H9 (cell line): ENCODE data around the gene DUS2. TPM values are rescaled to one million over a fixed set of nuclear protein-coding genes. Genes with fewer than 3 reads are reported as not detected.

ENCODE experiments used
- DNase-seq: peaks from one replicate; pipeline ENCODE4 v3.0.0-alpha.2; 2017
- H2AFZ ChIP-seq: one replicate; pipeline ENCODE4 v1.6.1; 2013; ENCODE audit warnings: mild to moderate bottlenecking, low read length, control low read depth, moderate library complexity
- H2AK5ac ChIP-seq: 2 replicates; pipeline ENCODE4 v1.6.1; 2013; ENCODE audit warnings: low read length, control low read depth, mixed read lengths; ENCODE audit not compliant: insufficient read length
- H2BK120ac ChIP-seq: one replicate; pipeline ENCODE4 v1.6.1; 2013; ENCODE audit warnings: low read depth, mild to moderate bottlenecking, low read length, control low read depth, inconsistent platforms; ENCODE audit not compliant: poor library complexity, severe bottlenecking
- H2BK12ac ChIP-seq: 2 replicates; pipeline ENCODE4 v1.6.1; 2013; ENCODE audit warnings: low read length, control low read depth, mixed read lengths, low read depth; ENCODE audit not compliant: insufficient read length
- H2BK15ac ChIP-seq: 2 replicates; pipeline ENCODE4 v1.6.1; 2013; ENCODE audit warnings: low read depth, low read length, control low read depth
- H2BK20ac ChIP-seq: one replicate; pipeline ENCODE4 v1.6.1; 2013; ENCODE audit warnings: low read depth, mild to moderate bottlenecking, low read length, control low read depth, inconsistent platforms; ENCODE audit not compliant: poor library complexity, severe bottlenecking
- H2BK5ac ChIP-seq: 2 replicates; pipeline ENCODE4 v1.6.1; 2013; ENCODE audit warnings: low read length, control low read depth, mixed read lengths; ENCODE audit not compliant: insufficient read length
- H3K14ac ChIP-seq: 2 replicates; pipeline ENCODE4 v1.6.1; 2013; ENCODE audit warnings: low read length, control low read depth; ENCODE audit not compliant: insufficient read depth
- H3K18ac ChIP-seq: 2 replicates; pipeline ENCODE4 v1.6.1; 2013; ENCODE audit warnings: low read depth, mild to moderate bottlenecking, mixed read lengths, low read length, control low read depth; ENCODE audit not compliant: insufficient read length
- H3K23ac ChIP-seq: 2 replicates; pipeline ENCODE4 v1.6.1; 2013; ENCODE audit warnings: low read length, control low read depth, mixed read lengths, low read depth; ENCODE audit not compliant: insufficient read length
- H3K23me2 ChIP-seq: 2 replicates; pipeline ENCODE4 v1.6.1; 2013; ENCODE audit warnings: low read depth, mild to moderate bottlenecking, mixed read lengths, low read length, control low read depth; ENCODE audit not compliant: insufficient read length, poor library complexity, severe bottlenecking
- H3K27ac ChIP-seq: 2 replicates; pipeline ENCODE4 v1.5.1; 2013; ENCODE audit warnings: low read length, control low read depth, mixed read lengths, low read depth; ENCODE audit not compliant: insufficient read length
- H3K27me3 ChIP-seq: 2 replicates; pipeline ENCODE4 v1.6.1; 2013; ENCODE audit warnings: low read length, control low read depth, inconsistent platforms; ENCODE audit not compliant: insufficient read depth
- H3K4ac ChIP-seq: 2 replicates; pipeline ENCODE4 v1.6.1; 2013; ENCODE audit warnings: low read depth, mild to moderate bottlenecking, control low read depth, inconsistent platforms, low read length, moderate library complexity
- H3K4me1 ChIP-seq: 2 replicates; pipeline ENCODE4 v1.6.1; 2013; ENCODE audit warnings: low read length, control low read depth, inconsistent platforms; ENCODE audit not compliant: insufficient read depth
- H3K4me2 ChIP-seq: 2 replicates; pipeline ENCODE4 v1.6.1; 2013; ENCODE audit warnings: low read length, control low read depth, mixed read lengths; ENCODE audit not compliant: insufficient read length, insufficient read depth
- H3K56ac ChIP-seq: 2 replicates; pipeline ENCODE4 v1.6.1; 2013; ENCODE audit warnings: low read depth, mild to moderate bottlenecking, mixed read lengths, low read length, control low read depth; ENCODE audit not compliant: insufficient read length
- H3K79me1 ChIP-seq: 2 replicates; pipeline ENCODE4 v1.6.1; 2013; ENCODE audit warnings: low read depth, mild to moderate bottlenecking, moderate library complexity, low read length, control low read depth, inconsistent platforms; ENCODE audit not compliant: insufficient read depth, poor library complexity, severe bottlenecking
- H3K79me2 ChIP-seq: 2 replicates; pipeline ENCODE4 v1.6.1; 2013; ENCODE audit warnings: low read length, control low read depth, inconsistent platforms; ENCODE audit not compliant: insufficient read depth
- H3K9ac ChIP-seq: 2 replicates; pipeline ENCODE4 v1.6.1; 2013; ENCODE audit warnings: low read length, control low read depth, mixed read lengths; ENCODE audit not compliant: insufficient read length; ENCODE audit errors: extremely low read depth
- H3K9me3 ChIP-seq: one replicate; pipeline ENCODE4 v1.6.1; 2013; ENCODE audit warnings: low read depth, low read length, inconsistent platforms; ENCODE audit not compliant: control insufficient read depth
- H3T11ph ChIP-seq: one replicate; pipeline ENCODE4 v1.6.1; 2013; ENCODE audit warnings: mild to moderate bottlenecking, low read length, control low read depth, inconsistent platforms
- H4K20me1 ChIP-seq: one replicate; pipeline ENCODE4 v1.6.1; 2013; ENCODE audit not compliant: control insufficient read depth, insufficient read length, insufficient read depth
- H4K5ac ChIP-seq: 2 replicates; pipeline ENCODE4 v1.6.1; 2013; ENCODE audit warnings: low read depth, mild to moderate bottlenecking, mixed read lengths, low read length, control low read depth; ENCODE audit not compliant: insufficient read length
- H4K8ac ChIP-seq: replicated peaks from 2 replicates; pipeline ENCODE4 v1.6.1; 2013; ENCODE audit warnings: low read length, control low read depth, mixed read lengths, low read depth; ENCODE audit not compliant: insufficient read length
- H4K91ac ChIP-seq: 2 replicates; pipeline ENCODE4 v1.6.1; 2013; ENCODE audit warnings: low read depth, mild to moderate bottlenecking, moderate library complexity, mixed read lengths, low read length, control low read depth; ENCODE audit not compliant: insufficient read length
- H3K27ac Mint-ChIP-seq, 3 experiments: 2 replicates in 2 of 3; 3 replicates in 1 of 3; pipeline ENCODE4 v1.8.0; 2020 to 2021; ENCODE audit warnings: mixed read lengths in 3 of 3, mild to moderate bottlenecking in 1 of 3, moderate library complexity in 1 of 3
- H3K27me3 Mint-ChIP-seq: 2 replicates; pipeline ENCODE4 v1.8.0; 2021; ENCODE audit warnings: low read depth, mild to moderate bottlenecking, moderate library complexity, mixed read lengths
- H3K36me3 Mint-ChIP-seq, 3 experiments: 2 replicates in 2 of 3; 3 replicates in 1 of 3; pipeline ENCODE4 v1.8.0; 2020 to 2021; ENCODE audit warnings: low read depth in 3 of 3, mixed read lengths in 3 of 3; ENCODE audit not compliant: insufficient read depth in 1 of 3
- H3K4me1 Mint-ChIP-seq, 2 experiments: 2 replicates each; pipeline ENCODE4 v1.8.0; 2020; ENCODE audit warnings: mixed read lengths in 2 of 2
- H3K4me3 Mint-ChIP-seq, 2 experiments: 2 replicates in 1 of 2; 3 replicates in 1 of 2; pipeline ENCODE4 v1.8.0; 2020 to 2021; ENCODE audit warnings: mild to moderate bottlenecking in 2 of 2, mixed read lengths in 2 of 2, moderate library complexity in 1 of 2
- H3K9me3 Mint-ChIP-seq, 2 experiments: 2 replicates in 1 of 2; 3 replicates in 1 of 2; pipeline ENCODE4 v1.8.0; 2020; ENCODE audit warnings: mild to moderate bottlenecking in 2 of 2, mixed read lengths in 2 of 2, moderate library complexity in 1 of 2
- CTCF ChIP-seq: fragments of 200-600 bp; sonication (generic); conservative IDR thresholded peaks from 3 replicates; pipeline ENCODE4 v1.8.0; 2021; ENCODE audit warnings: antibody characterized with exemption, mild to moderate bottlenecking
- WGBS: extraction: QIAGEN DNeasy Blood & Tissue Kit; methylation state at CpG from one replicate; pipeline ENCODE4 v1.1.7; 2013; ENCODE audit warnings: missing lambda C conversion rate, low lambda C conversion rate, mixed read lengths; ENCODE audit not compliant: insufficient read length; ENCODE audit errors: extremely low coverage; 5-methylcytosine and 5-hydroxymethylcytosine counted together
- total RNA-seq: library from RNA; stranded (reverse); gene quantifications from 2 replicates; pipeline ENCODE4 v1.2.1, GENCODE V29; 2021

Gene DUS2
- total RNA-seq, 1 experiment from 2014 or later = 28.5 TPM

GRCh38 chr16:68022278-68022727 lies 781 bp upstream of the DUS2 start:
- no CpG with 5 or more reads among the region's 19 CpGs for WGBS
- Histone ChIP-seq H2BK5ac (no peak overlapping the region), H3K56ac (no peak overlapping the region), H2BK15ac (no peak overlapping the region), H2BK12ac (no peak overlapping the region), H2AFZ (no peak overlapping the region), H3T11ph (no peak overlapping the region), H3K4ac (peak overlapping the region; percentile 38; the same call in 1 of the 2 replicates), H3K23ac (no peak overlapping the region), H4K20me1 (no peaks in the 10 kb centered on the region), H3K27ac (no peak overlapping the region), H3K79me1 (peaks cover 4% of the 10 kb centered on the region), H2BK120ac (no peak overlapping the region), H3K23me2 (peaks cover 5% of the 10 kb centered on the region), H4K5ac (peak overlapping the region; percentile 45), H3K79me2 (peaks cover 8% of the 10 kb centered on the region; the same call in 1 of the 2 replicates), H3K18ac (peak overlapping the region; percentile 0), H3K9ac (peak overlapping the region; percentile 93), H2BK20ac (no peak overlapping the region), H2AK5ac (no peak overlapping the region), H4K8ac (no peak overlapping the region), H3K9me3 (no peaks in the 10 kb centered on the region), H3K14ac (peak overlapping the region; percentile 91), H3K27me3 (no peaks in the 10 kb centered on the region), H4K91ac (peak overlapping the region; percentile 1), H3K4me1 (peaks cover 4% of the 10 kb centered on the region; the same call in 1 of the 2 replicates), H3K4me2 (peak overlapping the region; percentile 82)
- H3K4me3 Mint-ChIP-seq = peak overlapping the region; percentile 95 to 100
- no peaks in the 10 kb centered on the region; a peak in 1 of 5 replicates for H3K9me3 Mint-ChIP-seq
- peaks cover 6 to 17% of the 10 kb centered on the region in 2 experiments for H3K4me1 Mint-ChIP-seq
- H3K27me3 Mint-ChIP-seq = no peaks in the 10 kb centered on the region; the same call in 1 of the 2 replicates
- peak overlapping the region; percentile 74 to 100 (median 99); a peak in 5 of 7 replicates for H3K27ac Mint-ChIP-seq
- H3K36me3 Mint-ChIP-seq = peaks cover 9 to 30% (median 23%) of the 10 kb centered on the region in 3 experiments
- DNase-seq = no peak
- no peak for TF ChIP-seq CTCF
